Endothelial cell of umbilical vein (primary cell): ENCODE measurements around the gene TAS1R2. TPM values are rescaled to one million over a fixed set of nuclear protein-coding genes. Genes with fewer than 3 reads are reported as not detected.

ENCODE experiments used
- BruUV-seq: library from RNA; stranded (reverse); fragments of 400-500 nt; replicated peaks from 2 replicates; lab custom pipeline; 2021; lab: Mats Ljungman, UMichigan
- CTCF ChIA-PET: fragments of 300-600, 350-600 bp; sonication (Branson Sonifier 250); formaldehyde crosslinking; loops from one replicate; lab custom pipeline; 2021; ENCODE audit warnings: antibody characterized with exemption, inconsistent platforms; lab: Charles Lee
- POLR2A ChIA-PET: fragments of 300-600, 350-600 bp; sonication (Branson Sonifier 250); formaldehyde crosslinking; loops from one replicate; lab custom pipeline; 2021; ENCODE audit warnings: antibody characterized with exemption, inconsistent platforms; lab: Charles Lee
- DNase-seq: peaks from one replicate; pipeline ENCODE4 v3.0.0-alpha.2; 2011; ENCODE audit warnings: low read depth, low spot score
- FAIRE-seq: peaks from 2 replicates; lab custom pipeline; 2011; peaks lifted over from hg19 to GRCh38; lab: Jason Lieb, UNC
- H2AFZ ChIP-seq: 2 replicates; pipeline ENCODE4 v1.6.0; 2012; ENCODE audit warnings: low read depth, low read length, control low read depth, inconsistent platforms
- H3K27ac ChIP-seq: 2 replicates; pipeline ENCODE4 v1.5.1; 2011; ENCODE audit warnings: low read depth, mild to moderate bottlenecking, control low read depth, low read length, moderate library complexity; ENCODE audit not compliant: insufficient read depth
- H3K27me3 ChIP-seq, 2 experiments: 2 replicates each; pipeline versions ENCODE4 v1.6.0 to v1.6.1; 2011; ENCODE audit warnings: low read length in 2 of 2, mixed read lengths in 1 of 2; ENCODE audit not compliant: control insufficient read depth in 2 of 2, insufficient read depth in 2 of 2
- H3K36me3 ChIP-seq, 2 experiments: 2 replicates in 1 of 2; 3 replicates in 1 of 2; pipeline ENCODE4 v1.5.1; 2011; ENCODE audit warnings: low read length in 2 of 2, mild to moderate bottlenecking in 1 of 2, moderate library complexity in 1 of 2; ENCODE audit not compliant: control insufficient read depth in 2 of 2, insufficient read depth in 2 of 2; ENCODE audit errors: extremely low read depth in 1 of 2
- H3K4me1 ChIP-seq: 3 replicates; pipeline ENCODE4 v1.5.1; 2011; ENCODE audit warnings: mild to moderate bottlenecking, low read length; ENCODE audit not compliant: control insufficient read depth, insufficient read depth; ENCODE audit errors: extremely low read depth
- H3K4me2 ChIP-seq: 2 replicates; pipeline ENCODE4 v1.6.1; 2011; ENCODE audit warnings: low read length, control low read depth, mixed read lengths; ENCODE audit not compliant: insufficient read depth
- H3K4me3 ChIP-seq, 3 experiments: fragments of 200-600 bp in 1 of 3; sonication (generic), shearing (Covaris generic) in 1 of 3; replicated peaks in 1 of 3; 2 replicates each; pipeline ENCODE4 v1.5.1; 2011 to 2016; ENCODE audit warnings: control low read depth in 3 of 3, low read length in 3 of 3, mild to moderate bottlenecking in 2 of 3, inconsistent platforms in 1 of 3, low read depth in 1 of 3, moderate library complexity in 1 of 3; ENCODE audit not compliant: insufficient read depth in 1 of 3
- H3K79me2 ChIP-seq: 2 replicates; pipeline ENCODE4 v1.6.0; 2012; ENCODE audit warnings: low read length, inconsistent platforms; ENCODE audit not compliant: control insufficient read depth, insufficient read depth
- H3K9ac ChIP-seq: replicated peaks from 2 replicates; pipeline ENCODE3; 2011; ENCODE audit warnings: low read length, control low read depth; ENCODE audit not compliant: insufficient read depth; ENCODE audit errors: extremely low read depth
- H3K9me1 ChIP-seq: replicated peaks from 3 replicates; pipeline ENCODE4 v1.6.0; 2011; ENCODE audit warnings: mild to moderate bottlenecking, low read length; ENCODE audit not compliant: control insufficient read depth, insufficient read depth; ENCODE audit errors: extremely low read depth
- H3K9me3 ChIP-seq: replicated peaks from 2 replicates; pipeline ENCODE4 v1.5.1; 2012; ENCODE audit warnings: low read length, inconsistent platforms; ENCODE audit not compliant: control insufficient read depth, insufficient read depth
- H4K20me1 ChIP-seq: replicated peaks from 2 replicates; pipeline ENCODE3; 2011; ENCODE audit warnings: mild to moderate bottlenecking, low read length; ENCODE audit not compliant: control insufficient read depth, insufficient read depth; ENCODE audit errors: extremely low read depth
- EZH2 ChIP-seq: IDR thresholded peaks from 2 replicates; pipeline ENCODE4 v1.6.1; 2012; ENCODE audit warnings: borderline replicate concordance, low read depth, mild to moderate bottlenecking, moderate library complexity, low read length, inconsistent platforms; ENCODE audit not compliant: severe bottlenecking
- GATA2 ChIP-seq: IDR thresholded peaks from 2 replicates; pipeline ENCODE4 v1.7.0; 2011; ENCODE audit warnings: low read depth, mild to moderate bottlenecking, moderate library complexity, mixed read lengths, low read length; ENCODE audit not compliant: insufficient read length, insufficient read depth
- JUN ChIP-seq: IDR thresholded peaks from 2 replicates; pipeline ENCODE4 v1.6.1; 2011; ENCODE audit warnings: borderline replicate concordance, low read depth; ENCODE audit not compliant: insufficient read length, insufficient read depth
- MYC ChIP-seq: IDR thresholded peaks from one replicate; pipeline ENCODE4 v1.6.1; 2011; ENCODE audit warnings: mild to moderate bottlenecking, low read depth, low read length
- POLR2A ChIP-seq: IDR thresholded peaks from 2 replicates; pipeline ENCODE4 v1.6.1; 2012; ENCODE audit warnings: low read depth, mild to moderate bottlenecking, control low read depth, low read length
- POLR2AphosphoS5 ChIP-seq: IDR thresholded peaks from 2 replicates; pipeline ENCODE4 v1.6.1; 2012; ENCODE audit warnings: low read depth, mild to moderate bottlenecking, control low read depth, low read length, moderate library complexity; ENCODE audit not compliant: insufficient read depth
- dilution Hi-C: fragments of 300-500 bp; cut with MboI; formaldehyde crosslinking; loops from one replicate; pipeline ENCODE4 v1.15.0; 2019; ENCODE audit warnings: low sequenced_read_pairs; ENCODE audit not compliant: extremely low pct_ligation_motif_present
- intact Hi-C: fragments of 100-400 bp; cut with micrococcal nuclease; formaldehyde crosslinking; loops from one replicate; pipeline ENCODE4 v1.10.0; 2022
- polyA plus RNA-seq, 4 experiments: library from polyadenylated mRNA; depleted of rRNA in 3 of 4; stranded (reverse) in 3 of 4; unstranded in 1 of 4; fragments of >200 nt; gene quantifications; 2 replicates each; pipeline versions ENCODE4 v1.2.1 to v1.2.3, GENCODE V29; 2011 to 2012; ENCODE audit warnings: missing spikeins in 1 of 4
- total RNA-seq: library from RNA; stranded (reverse); gene quantifications from 2 replicates; pipeline ENCODE4 v1.2.3, GENCODE V29; 2021
- TF ChIP-seq, protein P1 (sequence below): IDR thresholded peaks from 2 replicates; pipeline ENCODE4 v1.6.1; 2011; ENCODE audit not compliant: insufficient read depth, insufficient read length
- TF ChIP-seq, protein P2 (sequence below), 2 donors: IDR thresholded peaks; 1 replicate in 1 of 2; 2 replicates in 1 of 2; pipeline ENCODE4 v1.5.1; 2011; ENCODE audit warnings: low read length in 2 of 2, mild to moderate bottlenecking in 2 of 2, moderate library complexity in 2 of 2, control low read depth in 1 of 2, inconsistent platforms in 1 of 2, low read depth in 1 of 2; ENCODE audit not compliant: insufficient read depth in 1 of 2; ENCODE audit errors: extremely low read depth in 1 of 2

Gene TAS1R2
- total and polyA plus RNA-seq, 2 donors (not counting 3 experiments of a cell fraction or from before 2014, with no cell fraction given), result not detected

DNA sequence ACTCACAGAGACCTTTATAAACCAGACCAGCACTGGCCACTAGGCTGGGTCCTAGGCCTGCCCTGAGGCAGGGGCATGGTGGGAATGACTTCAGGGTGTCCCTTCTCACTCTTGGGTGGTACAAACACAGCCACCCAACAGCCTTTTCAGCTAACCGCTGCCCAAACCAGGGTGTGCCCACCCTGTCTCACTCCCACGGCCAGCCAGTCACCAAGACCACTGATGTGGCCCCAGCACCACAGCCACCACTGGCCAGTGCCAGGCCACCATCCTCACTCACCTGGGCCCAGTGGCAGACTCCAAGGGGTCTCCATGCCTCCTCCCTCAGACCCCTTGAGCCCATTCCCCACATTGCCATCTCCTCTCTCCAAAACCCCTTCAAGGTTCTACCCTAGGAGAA, 27.8 kb downstream of the TAS1R2 start:
- BruUV-seq, result no TSS peak
- no peaks in the 10 kb centered on the region for H3K36me3 ChIP-seq
- H3K4me1 ChIP-seq, result no peaks in the 10 kb centered on the region
- H3K9me1 ChIP-seq, result no peaks in the 10 kb centered on the region
- H3K9me3 ChIP-seq, result no peaks in the 10 kb centered on the region
- no peak overlapping the region for H3K27ac ChIP-seq
- DNase-seq (no peak), FAIRE-seq (no peak)
- H2AFZ ChIP-seq, result no peak overlapping the region
- H3K4me3 ChIP-seq, result no peak overlapping the region
- H3K27me3 ChIP-seq, result no peaks in the 10 kb centered on the region
- H4K20me1 ChIP-seq, result no peaks in the 10 kb centered on the region
- POLR2A ChIA-PET, result no interaction called here
- dilution Hi-C loops (no loop called here), intact Hi-C loops (no loop called here)
- no peak overlapping the region for H3K9ac ChIP-seq
- no peaks in the 10 kb centered on the region for H3K79me2 ChIP-seq
- no peak for TF ChIP-seq MYC
- TF ChIP-seq POLR2AphosphoS5, result no peak
- no peak for TF ChIP-seq EZH2
- TF ChIP-seq JUN, result no peak
- no peak overlapping the region for H3K4me2 ChIP-seq
- CTCF ChIA-PET, result no interaction called here

DNA sequence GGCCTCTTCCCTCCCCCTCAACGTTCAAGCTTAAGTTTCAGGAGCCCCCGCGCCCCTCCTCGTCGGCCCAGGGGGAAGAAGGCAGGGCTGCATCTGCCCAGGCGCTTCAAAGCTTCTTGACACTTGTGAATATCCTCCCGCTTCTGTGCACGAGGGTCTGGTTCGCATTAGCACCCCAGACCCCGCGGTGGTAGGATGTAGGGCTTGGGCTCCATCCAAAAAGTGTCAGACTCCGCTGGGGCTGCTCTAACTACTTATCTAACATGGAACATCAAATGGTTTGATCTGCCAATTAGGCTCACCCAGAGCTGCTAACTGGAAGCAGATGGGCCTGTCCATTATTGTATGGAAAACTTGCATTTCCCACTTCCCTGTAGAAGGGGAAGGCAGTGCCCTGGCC, 28.9 kb downstream of the TAS1R2 start:
- H3K79me2 ChIP-seq, result no peaks in the 10 kb centered on the region
- intact Hi-C loops, result no loop called here
- dilution Hi-C loops, result no loop called here
- H3K4me2 ChIP-seq, result no peak overlapping the region
- no peak overlapping the region for H3K4me3 ChIP-seq
- no peaks in the 10 kb centered on the region for H3K9me3 ChIP-seq
- ChIA-PET CTCF (no interaction called here), POLR2A (no interaction called here)
- no TSS peak for BruUV-seq
- no peaks in the 10 kb centered on the region for H3K9me1 ChIP-seq
- no peak for TF ChIP-seq MYC
- TF ChIP-seq, protein P1, sequence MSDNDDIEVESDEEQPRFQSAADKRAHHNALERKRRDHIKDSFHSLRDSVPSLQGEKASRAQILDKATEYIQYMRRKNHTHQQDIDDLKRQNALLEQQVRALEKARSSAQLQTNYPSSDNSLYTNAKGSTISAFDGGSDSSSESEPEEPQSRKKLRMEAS, result no peak
- TF ChIP-seq, protein P2, sequence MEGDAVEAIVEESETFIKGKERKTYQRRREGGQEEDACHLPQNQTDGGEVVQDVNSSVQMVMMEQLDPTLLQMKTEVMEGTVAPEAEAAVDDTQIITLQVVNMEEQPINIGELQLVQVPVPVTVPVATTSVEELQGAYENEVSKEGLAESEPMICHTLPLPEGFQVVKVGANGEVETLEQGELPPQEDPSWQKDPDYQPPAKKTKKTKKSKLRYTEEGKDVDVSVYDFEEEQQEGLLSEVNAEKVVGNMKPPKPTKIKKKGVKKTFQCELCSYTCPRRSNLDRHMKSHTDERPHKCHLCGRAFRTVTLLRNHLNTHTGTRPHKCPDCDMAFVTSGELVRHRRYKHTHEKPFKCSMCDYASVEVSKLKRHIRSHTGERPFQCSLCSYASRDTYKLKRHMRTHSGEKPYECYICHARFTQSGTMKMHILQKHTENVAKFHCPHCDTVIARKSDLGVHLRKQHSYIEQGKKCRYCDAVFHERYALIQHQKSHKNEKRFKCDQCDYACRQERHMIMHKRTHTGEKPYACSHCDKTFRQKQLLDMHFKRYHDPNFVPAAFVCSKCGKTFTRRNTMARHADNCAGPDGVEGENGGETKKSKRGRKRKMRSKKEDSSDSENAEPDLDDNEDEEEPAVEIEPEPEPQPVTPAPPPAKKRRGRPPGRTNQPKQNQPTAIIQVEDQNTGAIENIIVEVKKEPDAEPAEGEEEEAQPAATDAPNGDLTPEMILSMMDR (IDR thresholded peaks at IDR 0.05; ENCODE audit: extremely low read depth in 1 of 2, insufficient read depth in 1 of 2, low read depth in 1 of 2, low read length in 2 of 2), result no peak
- no peak for TF ChIP-seq GATA2
- TF ChIP-seq EZH2, result no peak
- TF ChIP-seq JUN, result no peak
- TF ChIP-seq POLR2A, result no peak
- H3K9ac ChIP-seq, result no peak overlapping the region
- no peaks in the 10 kb centered on the region for H3K27me3 ChIP-seq
- no peaks in the 10 kb centered on the region for H3K4me1 ChIP-seq
- DNase-seq (no peak), FAIRE-seq (no peak)
- H4K20me1 ChIP-seq, result no peaks in the 10 kb centered on the region
- no peak overlapping the region for H2AFZ ChIP-seq
- H3K27ac ChIP-seq, result no peak overlapping the region
- H3K36me3 ChIP-seq, result no peaks in the 10 kb centered on the region
